ENCODE measurements around the gene ASCL5.

Gene ASCL5

GRCh38 chr1:201153474-201154388 lies 26.7 kb upstream of the ASCL5 start:
- DNase-seq = no peak

- no peak for DNase-seq
Measured at GRCh38 chr1:201149400-201149799, 22.4 kb upstream of the ASCL5 start.

- no peak for DNase-seq
Measured at GRCh38 chr1:201147396-201148015, 20.5 kb upstream of the ASCL5 start.

DNA sequence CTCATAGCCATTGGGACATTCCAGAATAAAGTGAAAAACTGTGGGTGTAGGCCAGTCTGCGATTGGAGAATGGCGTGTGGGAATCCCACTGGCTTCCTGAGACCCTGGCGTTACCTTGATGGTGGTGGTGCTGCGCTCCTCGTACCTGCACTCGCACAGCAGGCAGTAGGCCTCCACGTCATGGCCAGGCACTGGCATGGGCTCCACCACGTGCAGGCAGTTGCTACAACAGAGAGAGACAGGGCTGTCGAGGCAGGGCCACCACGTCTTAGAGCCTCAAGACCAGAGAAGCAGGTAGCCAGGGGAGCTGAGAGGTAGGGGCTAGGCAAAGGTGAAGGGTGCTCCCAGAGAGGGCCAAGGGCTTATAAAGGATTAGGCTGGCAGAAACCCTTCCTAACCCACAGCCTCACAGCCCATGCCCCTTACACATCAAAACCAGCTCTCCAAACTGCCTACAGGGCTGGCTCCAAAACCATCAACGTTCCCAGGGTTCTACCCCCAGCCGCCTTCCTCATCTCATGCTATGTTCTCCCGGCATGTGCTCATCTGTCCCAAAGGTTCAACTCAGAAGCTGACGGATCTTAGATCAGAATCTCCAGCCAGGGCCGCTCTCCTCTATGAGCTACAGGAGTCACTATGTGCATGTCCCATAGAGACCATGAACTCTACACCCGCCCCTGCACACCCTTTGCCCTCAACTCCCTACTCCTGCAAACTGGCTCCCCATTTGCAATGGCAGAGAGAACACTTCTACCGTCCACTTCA lies 19.8 kb upstream of the ASCL5 start:
- DNase-seq = no peak

GRCh38 chr1:201145816-201146215 lies 18.8 kb upstream of the ASCL5 start:
- no peak for DNase-seq

DNA sequence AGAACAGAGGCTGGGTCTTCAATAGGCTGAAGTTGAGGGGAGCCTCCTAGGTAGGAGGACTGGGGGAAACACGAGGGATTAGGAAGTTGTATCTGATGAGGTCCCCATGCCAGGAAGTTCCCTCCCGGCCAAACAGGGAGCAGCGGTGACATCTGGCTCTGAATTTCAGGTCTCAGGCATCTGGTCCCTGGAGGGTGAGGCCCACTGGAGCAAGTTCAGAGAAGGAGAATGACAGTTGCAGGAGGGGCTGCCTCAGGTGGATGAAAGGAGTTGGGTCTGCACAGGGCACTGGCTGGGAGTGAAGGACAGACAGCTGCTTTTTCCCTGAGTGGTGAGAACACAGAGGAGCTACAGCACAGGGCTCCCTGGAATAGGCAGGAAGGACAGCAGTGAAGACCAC lies 18.1 kb upstream of the ASCL5 start:
- DNase-seq = no peak

- no peak for DNase-seq
Measured at GRCh38 chr1:201144701-201145100, 17.7 kb upstream of the ASCL5 start.

GRCh38 chr1:201143726-201144635 lies 17.0 kb upstream of the ASCL5 start:
- no peak for DNase-seq

DNA sequence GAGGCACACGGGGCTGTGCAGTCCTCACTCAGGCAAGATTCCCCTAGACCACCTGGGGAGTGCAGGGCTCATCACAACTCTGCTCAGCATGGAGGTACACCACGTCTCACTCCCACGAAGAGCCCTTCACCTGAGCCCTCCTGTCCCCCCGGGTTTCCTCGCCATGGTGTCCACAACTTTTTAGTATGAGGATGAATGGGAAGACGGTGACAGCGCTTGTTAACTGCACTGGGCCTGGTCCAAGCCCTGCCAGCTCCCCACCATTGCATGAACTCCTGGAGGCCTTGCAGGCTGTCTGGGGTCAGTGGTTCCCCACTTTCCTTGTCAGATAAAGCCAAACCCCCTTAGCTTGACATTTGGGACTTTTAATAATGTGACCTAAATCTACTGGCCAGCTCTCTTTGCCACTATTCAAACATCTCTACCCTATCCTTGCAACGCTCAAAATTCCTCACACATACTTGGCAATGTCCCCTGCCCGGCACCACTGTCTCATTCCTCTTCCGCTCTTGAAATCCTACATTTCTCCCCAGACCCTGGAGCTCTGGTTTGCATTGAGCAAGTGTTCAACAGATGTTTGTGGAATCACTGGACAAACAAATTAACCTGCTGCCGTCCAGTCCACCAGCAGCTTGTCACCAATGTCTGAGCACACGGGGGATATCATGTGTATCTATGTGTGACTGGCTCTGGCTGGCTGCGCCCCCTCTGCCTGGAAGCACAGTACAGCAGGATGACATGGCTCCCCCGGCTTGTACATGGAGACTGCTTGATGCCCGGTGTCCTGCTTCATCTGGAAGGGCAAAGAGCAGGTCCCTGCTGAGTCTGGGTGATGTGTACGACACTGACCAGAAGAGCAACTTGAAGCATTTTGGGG lies 16.1 kb upstream of the ASCL5 start:
- no peak for DNase-seq

DNA sequence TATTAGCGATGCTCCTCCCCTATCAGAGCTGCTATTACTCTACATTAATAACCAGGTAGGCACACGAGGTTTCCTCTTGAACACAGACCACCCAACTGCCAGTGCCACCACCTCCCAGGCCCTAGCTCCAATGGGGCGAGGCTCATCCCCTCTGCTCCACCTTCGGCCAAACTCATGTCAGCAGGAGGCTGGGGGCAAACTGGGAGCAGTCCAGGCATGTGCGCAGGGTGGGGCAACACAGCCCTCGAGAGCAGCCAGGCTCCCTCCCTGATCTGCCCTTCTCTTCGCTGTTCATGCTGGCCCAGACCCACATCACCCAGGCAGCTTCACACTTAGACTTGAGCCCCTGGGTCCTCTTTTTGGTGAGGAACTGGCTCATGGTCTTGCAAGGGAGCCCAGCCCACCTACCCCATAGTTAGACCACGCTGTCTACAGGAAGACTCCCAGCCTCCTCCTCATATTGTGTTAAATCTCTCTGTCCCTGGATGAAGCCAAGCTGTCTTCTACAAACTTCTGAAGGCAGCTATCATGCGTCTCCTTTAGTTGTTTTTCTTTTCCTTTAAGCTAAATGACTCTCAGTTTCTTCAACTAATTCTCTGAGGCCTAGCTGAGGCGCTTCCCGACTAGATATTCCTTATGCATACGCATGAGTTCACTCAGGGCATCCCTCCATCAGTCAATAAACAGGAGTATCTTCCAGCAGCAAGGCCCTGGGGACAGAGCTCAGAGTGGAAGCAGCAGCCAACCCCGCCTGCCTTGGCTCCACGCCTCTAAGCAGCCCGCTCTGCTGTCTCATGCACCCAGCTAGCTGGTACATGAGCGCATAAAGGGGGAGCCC lies 15.2 kb upstream of the ASCL5 start:
- DNase-seq = no peak

DNA sequence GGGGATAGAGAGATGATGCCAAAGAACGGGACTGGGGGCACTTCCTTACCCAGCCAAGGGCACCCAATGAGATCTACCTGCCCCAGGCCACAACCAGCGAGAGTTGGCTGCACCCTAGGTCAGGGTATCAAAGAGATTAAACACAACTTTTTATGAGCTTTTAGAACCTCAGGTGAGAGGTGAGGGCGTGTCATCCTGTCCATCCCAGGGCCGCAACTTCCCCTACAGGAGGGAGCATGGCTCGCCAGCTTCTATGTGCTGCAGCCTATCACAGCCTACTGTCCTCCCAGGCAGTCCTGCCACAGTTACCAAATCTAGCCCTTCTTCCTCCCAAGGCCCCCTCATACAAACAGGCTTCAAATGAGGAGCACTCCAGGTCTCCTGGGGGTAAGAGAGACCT lies 14.4 kb upstream of the ASCL5 start:
- DNase-seq = no peak

DNA sequence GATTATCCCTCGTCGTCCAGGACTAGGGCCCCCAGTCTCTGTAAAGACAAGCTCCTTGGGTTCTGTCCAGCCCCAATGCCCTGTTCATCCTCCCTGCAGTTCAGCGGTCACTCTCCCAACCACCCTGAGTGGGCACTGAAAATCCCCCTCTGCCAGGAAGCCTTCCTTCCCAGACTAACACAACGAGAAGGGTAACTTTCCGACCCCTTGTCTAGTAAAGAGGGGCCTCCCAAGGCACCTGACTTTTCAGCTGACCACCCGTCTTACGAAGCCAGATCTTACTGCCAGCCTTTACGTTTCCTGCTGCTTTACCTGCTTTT lies 13.9 kb upstream of the ASCL5 start:
- DNase-seq = no peak

DNA sequence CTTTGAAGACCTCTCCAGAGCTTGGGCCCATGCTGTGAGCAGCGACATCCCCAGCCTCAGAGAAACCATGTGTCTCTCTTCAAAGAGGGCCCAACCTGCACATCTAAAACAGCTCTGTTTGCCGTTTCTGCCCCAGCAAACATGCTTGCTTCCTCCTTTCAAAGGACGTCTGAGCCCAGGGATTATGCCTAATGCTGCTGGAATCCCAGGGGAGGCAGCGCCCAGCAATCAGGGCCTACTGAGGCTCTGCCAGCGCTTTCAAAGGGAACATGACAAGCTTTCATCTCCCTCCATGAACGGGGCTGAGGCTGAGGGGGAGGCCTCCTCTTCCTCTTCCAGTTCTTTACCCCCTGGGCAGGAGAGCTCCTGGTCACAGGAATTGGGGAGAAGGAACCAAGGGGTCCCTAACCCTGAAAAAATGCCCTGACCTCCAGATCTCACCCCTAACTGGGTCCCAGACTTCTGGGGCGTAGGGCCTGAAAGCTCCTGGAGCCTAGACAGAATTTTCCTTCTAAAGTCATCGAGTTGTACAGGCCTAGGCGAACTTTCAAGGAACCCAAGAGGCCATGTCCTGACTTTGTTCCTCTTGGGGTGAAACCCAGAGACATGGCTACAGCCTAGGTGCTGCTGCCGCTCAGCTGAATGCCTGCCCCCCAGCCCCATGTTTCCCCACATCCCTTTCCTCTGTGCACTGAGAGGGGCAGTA lies 13.4 kb upstream of the ASCL5 start:
- no peak for DNase-seq

- DNase-seq = no peak
Measured at GRCh38 chr1:201139756-201140155, 12.8 kb upstream of the ASCL5 start.

GRCh38 chr1:201139306-201139705 lies 12.3 kb upstream of the ASCL5 start:
- no peak for DNase-seq

DNA sequence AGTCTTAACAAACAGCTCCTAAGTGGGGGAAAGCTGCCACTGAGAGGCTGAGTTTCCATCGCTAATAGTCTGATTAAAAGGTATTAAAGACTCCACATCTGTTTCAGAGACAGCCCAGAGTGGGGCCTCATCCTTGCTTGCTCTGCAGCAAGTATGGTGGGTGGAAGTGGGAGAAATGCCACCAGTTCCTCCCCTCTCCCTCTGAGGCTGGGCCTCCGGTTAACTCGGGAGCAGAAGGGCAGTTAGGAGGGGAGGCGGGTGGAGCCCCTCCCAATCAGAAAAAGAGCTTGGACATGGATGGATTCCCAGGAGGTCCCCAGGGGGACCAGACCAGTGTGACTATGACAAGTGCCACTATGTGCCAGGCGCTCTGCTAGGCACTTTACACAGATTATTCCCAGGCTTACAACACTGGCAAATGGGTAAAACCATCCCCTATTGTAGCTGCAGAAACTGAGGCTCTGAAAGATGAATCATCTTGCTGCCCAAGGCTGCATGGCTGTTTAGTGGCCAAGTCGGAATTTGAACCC lies 11.4 kb upstream of the ASCL5 start:
- no peak for DNase-seq

DNA sequence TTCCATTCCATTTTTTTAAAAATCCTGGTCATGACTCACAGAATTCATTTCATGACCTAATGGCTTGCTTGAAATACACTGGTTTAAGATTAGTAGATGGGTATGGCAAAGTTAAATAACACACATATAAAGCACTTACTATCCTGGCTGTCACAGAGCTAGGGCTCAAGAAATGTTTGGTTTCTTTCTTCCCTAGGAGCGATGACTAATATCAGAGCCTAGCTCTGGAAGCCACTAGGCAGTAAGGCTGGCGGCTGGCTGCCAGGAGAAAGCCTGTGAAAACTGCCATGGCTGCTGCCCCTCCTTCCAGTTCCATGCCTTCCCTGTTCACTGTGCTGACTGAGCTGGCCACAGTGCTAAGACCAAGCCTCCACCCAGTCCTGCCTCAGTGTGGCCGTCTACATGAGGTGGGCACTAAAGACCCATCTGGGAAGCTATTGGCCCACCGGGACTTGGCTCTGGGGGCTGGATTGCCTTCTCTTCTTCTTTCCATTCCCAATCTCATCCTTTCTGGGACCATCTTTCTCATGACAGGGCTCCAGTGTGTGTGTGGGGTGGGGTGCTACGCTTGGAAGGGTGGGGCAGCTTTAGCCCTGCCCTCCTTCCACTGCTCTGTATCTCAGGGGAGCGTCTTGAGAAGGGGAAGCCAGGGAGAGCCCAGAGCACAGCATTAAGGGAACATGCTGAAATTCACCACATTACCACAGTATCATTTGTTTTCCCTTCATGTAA lies 10.8 kb upstream of the ASCL5 start:
- no peak for DNase-seq

GRCh38 chr1:201137024-201137392 lies 10.0 kb upstream of the ASCL5 start:
- DNase-seq = no peak

GRCh38 chr1:201136355-201137023 lies 9.5 kb upstream of the ASCL5 start:
- DNase-seq = no peak

All from activated CD8-positive, alpha-beta memory T cell treated with anti-CD3 and anti-CD28 coated beads, Interleukin-2, amount 50 U/mL, for 4 hours (primary cell).